Lower leg skin (tissue), 3 donors: ENCODE data around the gene TYMP.

Source experiments
- CTCF ChIP-seq, 3 donors: fragments of 450-650 bp; IDR thresholded peaks; one replicate each; pipeline ENCODE4 v1.5.1; 2016; ENCODE audit warnings: antibody characterized with exemption in 3 of 3, mild to moderate bottlenecking in 3 of 3, moderate library complexity in 2 of 3
- POLR2A ChIP-seq, 2 donors: fragments of 450-650 bp; IDR thresholded peaks; one replicate each; pipeline ENCODE4 v1.6.1; 2016 to 2017; ENCODE audit warnings: antibody characterized with exemption in 2 of 2, mild to moderate bottlenecking in 1 of 2, moderate library complexity in 1 of 2

GRCh38 chr22:50479721-50480120 is 50.1 kb downstream of the TYMP start:
- TF ChIP-seq CTCF (IDR thresholded peaks at IDR 0.05) (no peak), POLR2A (IDR thresholded peaks at IDR 0.05) (no peak)
